NCI-H146 (cell line): Measurements from ENCODE around the gene NSF.

Source experiments
- DNase-seq: peaks from one replicate; lab custom pipeline; 2025; lab: John Stamatoyannopoulos, UW

The NSF gene

DNA sequence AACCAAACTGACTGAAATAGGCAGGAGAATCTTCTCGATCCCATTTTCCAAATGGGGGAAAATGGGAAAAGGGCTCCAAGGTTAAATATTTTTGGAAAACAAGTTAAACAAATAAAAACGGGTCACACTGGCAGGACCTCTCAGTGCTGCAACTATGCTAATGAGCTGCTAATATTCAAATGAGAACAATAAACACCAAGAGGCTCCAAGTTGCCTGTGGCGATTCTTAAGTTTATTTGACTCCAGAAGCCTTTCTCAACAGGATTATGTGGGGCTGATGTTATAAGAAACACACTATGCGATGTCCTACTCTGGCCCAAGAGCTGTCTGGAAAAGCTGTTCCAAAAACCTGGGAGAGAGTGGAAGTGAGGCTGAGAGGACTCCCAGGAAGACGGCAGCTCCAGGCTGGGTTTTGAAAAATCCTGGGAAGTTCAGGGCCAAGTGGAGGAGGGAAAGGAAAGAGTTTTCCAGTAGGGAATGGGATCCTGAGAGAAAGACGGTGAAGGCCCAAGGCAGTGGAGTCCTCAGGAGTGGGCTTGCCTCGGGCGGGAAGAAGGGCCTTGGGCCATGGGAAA lies 206.6 kb downstream of the NSF start:
- DNase-seq: no peak

DNA sequence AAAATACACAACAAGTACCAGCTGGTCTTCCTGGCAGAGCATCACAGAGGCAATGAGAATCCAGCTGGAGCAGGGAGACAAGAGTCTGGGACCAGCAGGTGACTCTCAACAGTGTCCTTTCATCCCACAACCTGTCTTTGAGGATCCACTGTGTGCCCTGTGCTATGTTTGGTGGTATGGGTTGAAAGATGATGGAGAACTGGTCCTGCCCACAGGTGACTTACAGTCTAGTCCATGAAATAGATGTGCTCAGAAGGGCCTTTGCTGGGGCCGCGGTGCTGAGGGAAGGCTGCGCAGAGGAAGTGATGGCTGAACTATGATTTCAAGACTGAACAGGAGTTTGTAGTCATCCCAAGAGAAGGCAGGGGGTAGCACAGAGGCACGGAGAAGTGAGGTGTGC lies 210.1 kb downstream of the NSF start:
- no peak for DNase-seq

DNA sequence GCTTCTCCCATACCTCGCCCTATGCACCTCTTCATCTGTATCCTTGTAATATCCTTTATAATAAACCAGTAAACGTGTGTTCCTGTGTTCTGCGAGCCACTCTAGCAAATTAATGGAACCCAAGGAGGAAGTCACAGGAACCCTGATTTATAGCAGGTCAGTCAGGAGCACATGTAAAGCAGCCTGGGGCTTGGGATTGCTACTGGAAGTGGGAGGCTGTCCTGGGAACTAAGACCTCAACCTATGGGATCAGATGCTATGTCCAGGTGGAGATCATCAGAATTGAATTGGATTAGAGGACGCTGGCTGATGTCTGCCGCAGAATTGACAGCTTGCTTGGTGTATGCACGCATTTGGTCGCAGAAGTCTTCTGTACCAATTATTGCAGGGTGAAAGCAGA lies 212.3 kb downstream of the NSF start:
- no peak for DNase-seq

DNA sequence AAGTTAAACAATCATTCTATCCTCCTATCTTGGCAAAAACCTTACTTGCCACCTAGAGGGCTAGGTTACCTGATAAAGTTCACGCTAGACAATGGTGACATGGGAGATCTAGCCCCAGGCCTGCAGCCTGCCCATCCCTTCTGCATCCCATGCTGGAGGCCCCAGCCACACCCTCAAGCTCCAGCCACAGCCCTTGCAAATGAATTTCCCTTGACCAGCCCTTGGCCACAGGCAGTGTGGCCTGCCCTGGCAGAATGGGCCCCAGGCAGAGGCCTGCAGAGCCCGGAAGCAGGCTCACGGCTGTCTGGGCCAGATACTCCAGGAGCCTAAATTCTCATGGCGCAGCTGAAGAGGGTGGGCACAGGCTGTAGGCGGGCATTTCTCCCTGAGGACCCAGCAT lies 213.1 kb downstream of the NSF start:
- DNase-seq: no peak

DNA sequence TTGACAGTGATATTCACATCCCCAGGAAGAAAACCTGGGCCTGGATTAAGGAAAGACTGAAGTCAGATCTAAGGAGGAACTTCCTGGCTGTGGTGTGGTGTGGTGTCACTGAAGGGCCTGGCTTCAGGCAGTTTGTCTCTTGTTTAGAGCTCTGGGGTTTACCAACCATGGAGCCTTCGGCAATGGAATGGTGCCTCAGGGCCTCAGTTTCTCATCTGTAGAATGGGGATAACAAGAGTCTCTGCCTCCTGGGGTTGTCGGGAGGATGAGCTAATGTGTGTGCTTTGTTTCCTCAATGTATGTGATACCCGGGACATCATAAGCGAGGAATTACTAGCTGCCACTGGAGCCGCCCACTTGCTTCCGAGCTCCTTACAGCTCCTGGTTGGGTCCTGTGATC lies 215.3 kb downstream of the NSF start:
- DNase-seq: no peak
